Measurements from ENCODE around the gene CMC2. TPM values are rescaled to one million over a fixed set of nuclear protein-coding genes. Genes with fewer than 3 reads are reported as not detected.

Gene CMC2
- total RNA-seq, 1 donor from 2014 or later, result 76.2 TPM

- peaks cover 11% of the 10 kb centered on the region for H3K4me1 Mint-ChIP-seq (ENCODE audit: low read depth, unreplicated experiment)
- H3K9me3 Mint-ChIP-seq (ENCODE audit: unreplicated experiment), result peaks cover 16% of the 10 kb centered on the region
- TF ChIP-seq CTCF (IDR thresholded peaks at IDR 0.05; ENCODE audit: partially characterized antibody, unreplicated experiment), result no peak
- peaks cover 12% of the 10 kb centered on the region for H3K36me3 Mint-ChIP-seq (ENCODE audit: unreplicated experiment)
- peak overlapping the region; percentile 46 for H3K27ac Mint-ChIP-seq (ENCODE audit: unreplicated experiment)
- H3K27me3 Mint-ChIP-seq (ENCODE audit: unreplicated experiment), result peaks cover 5% of the 10 kb centered on the region
- DNase-seq, result no peak
- no peak overlapping the region for H3K4me3 Mint-ChIP-seq (ENCODE audit: unreplicated experiment)
Measured at GRCh38 chr16:81003610-81004460, 2.9 kb downstream of the CMC2 start.

- TF ChIP-seq CTCF (IDR thresholded peaks at IDR 0.05; ENCODE audit: partially characterized antibody, unreplicated experiment), result no peak
- H3K9me3 Mint-ChIP-seq (ENCODE audit: unreplicated experiment), result peaks cover 16% of the 10 kb centered on the region
- no peak overlapping the region for H3K4me3 Mint-ChIP-seq (ENCODE audit: unreplicated experiment)
- H3K27me3 Mint-ChIP-seq (ENCODE audit: unreplicated experiment), result peaks cover 5% of the 10 kb centered on the region
- DNase-seq, result no peak
- peak overlapping the region; percentile 34 for H3K27ac Mint-ChIP-seq (ENCODE audit: unreplicated experiment)
- H3K36me3 Mint-ChIP-seq (ENCODE audit: unreplicated experiment), result peaks cover 15% of the 10 kb centered on the region
- H3K4me1 Mint-ChIP-seq (ENCODE audit: low read depth, unreplicated experiment), result peaks cover 10% of the 10 kb centered on the region
Measured at GRCh38 chr16:81003064-81003463, 3.6 kb downstream of the CMC2 start.

- H3K36me3 Mint-ChIP-seq (ENCODE audit: unreplicated experiment), result peaks cover 15% of the 10 kb centered on the region
- DNase-seq, result no peak
- H3K27me3 Mint-ChIP-seq (ENCODE audit: unreplicated experiment), result peaks cover 2% of the 10 kb centered on the region
- no peak for TF ChIP-seq CTCF (IDR thresholded peaks at IDR 0.05; ENCODE audit: partially characterized antibody, unreplicated experiment)
- peaks cover 15% of the 10 kb centered on the region for H3K4me1 Mint-ChIP-seq (ENCODE audit: low read depth, unreplicated experiment)
- no peak overlapping the region for H3K4me3 Mint-ChIP-seq (ENCODE audit: unreplicated experiment)
- no peak overlapping the region for H3K27ac Mint-ChIP-seq (ENCODE audit: unreplicated experiment)
- H3K9me3 Mint-ChIP-seq (ENCODE audit: unreplicated experiment), result peaks cover 11% of the 10 kb centered on the region
Measured at GRCh38 chr16:81001330-81001729, 5.4 kb downstream of the CMC2 start.

- H3K4me3 Mint-ChIP-seq (ENCODE audit: unreplicated experiment), result no peak overlapping the region
- H3K4me1 Mint-ChIP-seq (ENCODE audit: low read depth, unreplicated experiment), result peaks cover 20% of the 10 kb centered on the region
- peaks cover 2% of the 10 kb centered on the region for H3K27me3 Mint-ChIP-seq (ENCODE audit: unreplicated experiment)
- peaks cover 10% of the 10 kb centered on the region for H3K9me3 Mint-ChIP-seq (ENCODE audit: unreplicated experiment)
- DNase-seq, result no peak
- no peak for TF ChIP-seq CTCF (IDR thresholded peaks at IDR 0.05; ENCODE audit: partially characterized antibody, unreplicated experiment)
- peak overlapping the region; percentile 64 for H3K27ac Mint-ChIP-seq (ENCODE audit: unreplicated experiment)
- H3K36me3 Mint-ChIP-seq (ENCODE audit: unreplicated experiment), result peaks cover 14% of the 10 kb centered on the region
Measured at GRCh38 chr16:81000873-81001272, 5.8 kb downstream of the CMC2 start.

GRCh38 chr16:80997964-80998620 lies 8.6 kb downstream of the CMC2 start:
- no peak for TF ChIP-seq CTCF (IDR thresholded peaks at IDR 0.05; ENCODE audit: partially characterized antibody, unreplicated experiment)
- peaks cover 14% of the 10 kb centered on the region for H3K9me3 Mint-ChIP-seq (ENCODE audit: unreplicated experiment)
- H3K4me1 Mint-ChIP-seq (ENCODE audit: low read depth, unreplicated experiment), result peaks cover 28% of the 10 kb centered on the region
- DNase-seq, result no peak
- no peak overlapping the region for H3K4me3 Mint-ChIP-seq (ENCODE audit: unreplicated experiment)
- H3K27me3 Mint-ChIP-seq (ENCODE audit: unreplicated experiment), result peaks cover 6% of the 10 kb centered on the region
- peaks cover 11% of the 10 kb centered on the region for H3K36me3 Mint-ChIP-seq (ENCODE audit: unreplicated experiment)
- no peak overlapping the region for H3K27ac Mint-ChIP-seq (ENCODE audit: unreplicated experiment)
